Activated naive CD4-positive, alpha-beta T cell treated with anti-CD3 and anti-CD28 coated beads, Interleukin-2, amount 10 ng/mL, durations not matched to agents 7 days and 5 days (primary cell): ENCODE results near the gene ARL15.
"Not testable (repeated sequence)": the region's sequence is repeated elsewhere in the genome, so short reads cannot be mapped to it uniquely, and the experiment has no call there.

Source experiments
- CTCF ChIA-PET: fragments of 350-600 bp; sonication (Branson Sonifier 250); formaldehyde crosslinking; loops from one replicate; lab custom pipeline; 2021; ENCODE audit warnings: antibody characterized with exemption; lab: Charles Lee
- DNase-seq: peaks from one replicate; pipeline ENCODE4 v3.0.0-alpha.2; 2020
- H3K27ac Mint-ChIP-seq: one replicate; pipeline ENCODE4 v1.8.0; 2021; ENCODE audit warnings: mild to moderate bottlenecking, moderate library complexity, mixed read lengths
- H3K27me3 Mint-ChIP-seq: one replicate; pipeline ENCODE4 v1.8.0; 2021; ENCODE audit warnings: mild to moderate bottlenecking, mixed read lengths
- H3K36me3 Mint-ChIP-seq: one replicate; pipeline ENCODE4 v1.8.0; 2021; ENCODE audit warnings: mixed read lengths
- H3K4me1 Mint-ChIP-seq: one replicate; pipeline ENCODE4 v1.8.0; 2021; ENCODE audit warnings: mixed read lengths
- H3K4me3 Mint-ChIP-seq: one replicate; pipeline ENCODE4 v1.8.0; 2021; ENCODE audit warnings: mild to moderate bottlenecking, moderate library complexity, mixed read lengths
- H3K9me3 Mint-ChIP-seq: one replicate; pipeline ENCODE4 v1.8.0; 2021; ENCODE audit warnings: mixed read lengths

The ARL15 gene

GRCh38 chr5:54310433-54311175 lies at the start of gene ARL15:
ARL15 (minus strand) TSS chr5:54310573.
- Mint-ChIP-seq H3K36me3 (no peaks in the 10 kb centered on the region), H3K4me3 (peak within 1 kb of the TSS; percentile 86), H3K9me3 (no peaks in the 10 kb centered on the region), H3K27ac (peak within 1 kb of the TSS; percentile 89), H3K27me3 (peaks cover 17% of the 10 kb centered on the region), H3K4me1 (peaks cover 37% of the 10 kb centered on the region)
- CTCF ChIA-PET = interaction anchor here (0.6 to 2.3 kb wide), 9 partner anchors 11 to 179 kb away, joined by 3 to 7 read pairs (median 3); no protein-coding TSS in a partner anchor
- DNase-seq = peak; percentile 99

DNA sequence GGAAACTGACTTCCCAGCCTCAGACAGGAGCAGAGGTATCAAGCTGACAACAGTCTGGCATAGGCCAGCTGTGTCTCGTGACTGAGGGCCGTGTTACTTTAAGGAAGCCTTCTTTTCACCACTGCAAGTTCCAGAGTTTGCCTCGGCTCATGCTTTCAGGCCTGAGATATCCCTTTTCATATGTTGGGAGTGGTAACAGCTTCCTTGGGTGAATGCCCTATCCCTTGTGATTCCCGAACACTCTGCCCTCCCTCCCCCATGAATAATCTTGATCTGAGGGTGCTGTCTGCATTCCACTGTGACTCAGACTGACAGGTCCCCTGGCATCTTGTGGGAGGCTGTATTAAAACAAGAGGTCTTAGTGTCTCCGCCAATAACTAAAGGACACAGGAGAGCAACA lies 49.7 kb upstream of the ARL15 start:
- no peak overlapping the region for H3K4me3 Mint-ChIP-seq
- no peaks in the 10 kb centered on the region for H3K4me1 Mint-ChIP-seq
- CTCF ChIA-PET = no interaction called here
- H3K36me3 Mint-ChIP-seq = no peaks in the 10 kb centered on the region
- H3K27me3 Mint-ChIP-seq = peaks cover 32% of the 10 kb centered on the region
- DNase-seq = no peak
- no peak overlapping the region for H3K27ac Mint-ChIP-seq
- H3K9me3 Mint-ChIP-seq = peaks cover 4% of the 10 kb centered on the region

- Mint-ChIP-seq H3K27me3 (peaks cover 28% of the 10 kb centered on the region), H3K36me3 (no peaks in the 10 kb centered on the region), H3K4me1 (no peaks in the 10 kb centered on the region), H3K4me3 (no peak overlapping the region), H3K9me3 (peaks cover 12% of the 10 kb centered on the region), H3K27ac (no peak overlapping the region)
- DNase-seq = no peak
- CTCF ChIA-PET = interaction anchor here (0.9 kb wide), 1 partner anchor 131 kb away, joined by 4 read pairs; no protein-coding TSS in a partner anchor
Observed at GRCh38 chr5:54357408-54358058, 47.2 kb upstream of the ARL15 start.

- H3K4me1 Mint-ChIP-seq, H3K27me3 Mint-ChIP-seq, H3K4me3 Mint-ChIP-seq, CTCF ChIA-PET, DNase-seq, H3K27ac Mint-ChIP-seq, H3K36me3 Mint-ChIP-seq: not testable (repeated sequence)
- peaks cover 12% of the 10 kb centered on the region for H3K9me3 Mint-ChIP-seq
Observed at GRCh38 chr5:54353933-54354564, 43.7 kb upstream of the ARL15 start.

GRCh38 chr5:54352580-54352979 lies 42.2 kb upstream of the ARL15 start:
- H3K27ac Mint-ChIP-seq, DNase-seq, H3K27me3 Mint-ChIP-seq, H3K4me3 Mint-ChIP-seq, H3K4me1 Mint-ChIP-seq, CTCF ChIA-PET, H3K36me3 Mint-ChIP-seq: not testable (repeated sequence)
- peaks cover 13% of the 10 kb centered on the region for H3K9me3 Mint-ChIP-seq

- CTCF ChIA-PET = no interaction called here
- Mint-ChIP-seq H3K4me1 (no peaks in the 10 kb centered on the region), H3K9me3 (peaks cover 13% of the 10 kb centered on the region), H3K27me3 (no peaks in the 10 kb centered on the region), H3K27ac (no peak overlapping the region), H3K36me3 (no peaks in the 10 kb centered on the region), H3K4me3 (no peak overlapping the region)
- no peak for DNase-seq
Observed at GRCh38 chr5:54347221-54347865, 37.0 kb upstream of the ARL15 start.

GRCh38 chr5:54344653-54345052 lies 34.3 kb upstream of the ARL15 start:
- no peaks in the 10 kb centered on the region for H3K27me3 Mint-ChIP-seq
- no peak for DNase-seq
- H3K27ac Mint-ChIP-seq = no peak overlapping the region
- H3K4me1 Mint-ChIP-seq = no peaks in the 10 kb centered on the region
- peaks cover 13% of the 10 kb centered on the region for H3K9me3 Mint-ChIP-seq
- H3K4me3 Mint-ChIP-seq = no peak overlapping the region
- no peaks in the 10 kb centered on the region for H3K36me3 Mint-ChIP-seq
- CTCF ChIA-PET = no interaction called here

GRCh38 chr5:54341971-54342370 lies 31.6 kb upstream of the ARL15 start:
- Mint-ChIP-seq H3K4me1 (no peaks in the 10 kb centered on the region), H3K9me3 (peaks cover 8% of the 10 kb centered on the region), H3K36me3 (no peaks in the 10 kb centered on the region), H3K4me3 (no peak overlapping the region), H3K27ac (no peak overlapping the region), H3K27me3 (peaks cover 4% of the 10 kb centered on the region)
- DNase-seq = no peak
- CTCF ChIA-PET = no interaction called here

DNA sequence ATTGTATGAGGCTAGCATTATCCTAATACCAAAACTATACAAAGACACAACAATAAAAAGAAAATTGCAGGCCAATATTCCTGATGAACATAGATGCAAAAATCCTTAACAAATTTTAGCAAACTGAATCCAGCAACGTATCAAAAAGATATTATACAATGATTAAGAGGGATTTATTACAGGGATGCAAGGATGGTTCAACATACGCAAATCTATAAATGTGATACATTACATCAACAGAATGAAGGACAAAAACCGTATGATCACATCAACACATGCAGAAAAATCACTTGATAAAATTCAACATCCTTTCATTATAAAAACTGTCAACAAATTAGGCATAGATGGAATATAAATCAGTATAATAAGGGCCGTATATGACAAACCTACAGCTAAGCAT lies 27.1 kb upstream of the ARL15 start:
- no peak overlapping the region for H3K27ac Mint-ChIP-seq

GRCh38 chr5:54332720-54333119 lies 22.3 kb upstream of the ARL15 start:
- H3K4me3 Mint-ChIP-seq = no peak overlapping the region
- no peaks in the 10 kb centered on the region for H3K36me3 Mint-ChIP-seq
- CTCF ChIA-PET = no interaction called here
- H3K27ac Mint-ChIP-seq = no peak overlapping the region
- DNase-seq = no peak
- peaks cover 28% of the 10 kb centered on the region for H3K27me3 Mint-ChIP-seq
- H3K4me1 Mint-ChIP-seq = no peaks in the 10 kb centered on the region
- peaks cover 14% of the 10 kb centered on the region for H3K9me3 Mint-ChIP-seq

More for the DNA sequence above, 27.1 kb upstream of the ARL15 start:
- Mint-ChIP-seq H3K27me3 (peaks cover 17% of the 10 kb centered on the region), H3K36me3 (no peaks in the 10 kb centered on the region), H3K9me3 (peaks cover 14% of the 10 kb centered on the region), H3K4me3 (no peak overlapping the region), H3K4me1 (no peaks in the 10 kb centered on the region)
- no peak for DNase-seq
- CTCF ChIA-PET = no interaction called here

DNA sequence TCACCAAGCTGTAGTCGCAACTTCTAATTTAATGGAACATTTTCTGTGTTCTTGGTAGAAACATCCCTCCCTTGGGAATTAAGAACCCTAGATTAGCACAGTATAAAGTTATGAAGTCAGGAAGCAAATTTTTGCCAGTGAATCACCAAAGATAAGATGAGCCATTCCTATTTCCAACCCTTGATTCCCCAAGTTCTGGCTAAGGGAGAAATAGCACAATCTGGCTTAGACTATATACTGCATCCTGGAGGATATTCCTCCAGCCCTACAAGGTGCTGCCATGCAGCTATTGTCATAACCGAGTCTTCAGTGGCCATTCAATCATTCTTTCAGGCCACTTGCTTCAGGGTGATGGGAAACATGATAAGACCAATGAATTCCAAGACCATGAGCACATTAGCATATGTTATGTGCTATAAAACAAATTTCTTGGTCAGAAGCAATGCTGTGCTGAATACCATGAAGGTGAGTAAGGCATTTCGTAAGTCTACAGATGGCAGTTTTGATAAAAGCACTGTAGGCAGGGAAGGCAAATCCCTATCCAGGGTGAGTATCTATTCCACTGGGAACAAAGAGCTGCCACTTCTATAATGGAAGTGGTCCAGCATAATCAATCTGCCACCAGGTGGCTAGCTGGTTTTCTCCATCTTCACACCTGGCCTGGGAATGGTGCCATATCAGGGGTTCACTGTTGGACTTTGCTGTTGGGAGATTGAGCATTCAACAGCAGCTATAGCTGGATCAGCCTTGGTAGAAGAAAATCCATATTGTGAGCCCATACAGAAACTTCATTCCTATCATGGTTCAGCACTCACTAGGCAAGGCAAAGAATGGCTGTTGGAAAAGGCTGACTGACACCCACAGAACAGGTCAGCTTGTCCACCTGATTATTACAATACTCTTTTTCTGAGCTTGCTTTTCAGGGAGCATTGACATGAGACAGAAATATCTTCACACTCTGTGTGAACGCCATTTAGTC lies 19.6 kb upstream of the ARL15 start:
- Mint-ChIP-seq H3K27me3 (peaks cover 22% of the 10 kb centered on the region), H3K4me3 (no peak overlapping the region), H3K9me3 (peaks cover 7% of the 10 kb centered on the region), H3K4me1 (peaks cover 16% of the 10 kb centered on the region), H3K27ac (no peak overlapping the region), H3K36me3 (no peaks in the 10 kb centered on the region)
- DNase-seq = no peak
- CTCF ChIA-PET = no interaction called here

DNA sequence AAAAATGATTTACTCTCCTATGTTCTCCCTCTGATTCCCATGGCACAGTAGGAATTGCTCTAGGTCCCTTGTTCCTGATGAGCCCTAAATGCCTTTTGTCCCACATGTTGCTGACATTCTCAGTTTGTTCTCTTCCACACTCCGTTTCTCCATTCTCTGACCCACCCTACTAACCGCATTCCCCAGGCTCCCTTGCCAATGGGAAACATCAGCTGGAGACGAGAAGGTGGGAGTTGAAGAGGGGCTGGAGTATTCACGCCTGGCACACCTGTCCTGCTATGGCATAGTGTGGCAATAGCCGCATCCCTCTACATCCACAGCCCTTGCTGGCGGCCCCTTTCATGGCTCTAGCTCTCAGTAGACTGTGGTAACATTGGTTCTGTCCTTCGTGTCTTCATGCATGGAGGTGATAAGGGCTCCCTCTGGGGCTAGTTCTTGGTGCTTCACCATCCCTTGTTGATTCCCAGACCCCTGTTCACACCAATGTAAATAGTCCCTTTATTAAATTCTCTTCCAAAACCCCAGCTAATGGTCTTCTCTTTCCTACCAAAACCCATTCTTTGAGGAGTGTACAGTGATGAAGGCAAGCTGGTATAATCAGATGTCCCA lies 16.4 kb upstream of the ARL15 start:
- DNase-seq = no peak
- Mint-ChIP-seq H3K27ac (no peak overlapping the region), H3K36me3 (no peaks in the 10 kb centered on the region), H3K4me1 (peaks cover 18% of the 10 kb centered on the region), H3K4me3 (no peak overlapping the region), H3K9me3 (no peaks in the 10 kb centered on the region), H3K27me3 (peaks cover 14% of the 10 kb centered on the region)
- CTCF ChIA-PET = interaction anchor here (0.6 to 1.4 kb wide), 2 partner anchors 15 to 633 kb away, joined by 3 read pairs; no protein-coding TSS in a partner anchor
